HepG2 (cell line): ENCODE results near the gene AKAP8L. TPM values are rescaled to one million over a fixed set of nuclear protein-coding genes. Genes with fewer than 3 reads are reported as not detected.

Experiments
- GFI1 ChIP-seq: sonication (generic); formaldehyde crosslinking; IDR thresholded peaks from 2 replicates; pipeline ENCODE4 v1.5.0; 2020; ENCODE audit warnings: missing genetic modification reagents, mild to moderate bottlenecking, borderline replicate concordance
- MAZ ChIP-seq, 2 experiments: sonication (generic) in 1 of 2; formaldehyde crosslinking in 1 of 2; IDR thresholded peaks; 2 replicates each; pipeline versions ENCODE4 v1.5.0 to v1.6.1; 2012 to 2020; ENCODE audit warnings: low read depth in 2 of 2, mild to moderate bottlenecking in 2 of 2, borderline replicate concordance in 1 of 2, improper control_type of control experiment in 1 of 2, low read length in 1 of 2, missing genetic modification reagents in 1 of 2, moderate library complexity in 1 of 2
- SNAPC2 ChIP-seq: sonication (generic); formaldehyde crosslinking; IDR thresholded peaks from 2 replicates; pipeline ENCODE4 v1.8.1; 2022; ENCODE audit warnings: mild to moderate bottlenecking, missing genetic modification reagents
- ZHX2 ChIP-seq, 2 experiments: sonication (generic) in 1 of 2; formaldehyde crosslinking in 1 of 2; IDR thresholded peaks; 2 replicates each; pipeline versions ENCODE4 v1.6.1 to v1.9.0; 2014 to 2022; ENCODE audit warnings: antibody characterized with exemption in 1 of 2, borderline replicate concordance in 1 of 2, inconsistent platforms in 1 of 2, low read depth in 1 of 2, missing genetic modification reagents in 1 of 2
- ZNF343 ChIP-seq: sonication (generic); formaldehyde crosslinking; IDR thresholded peaks from 2 replicates; pipeline ENCODE4 v1.4.0; 2020; ENCODE audit warnings: mild to moderate bottlenecking, missing genetic modification reagents
- ZNF749 ChIP-seq: sonication (generic); formaldehyde crosslinking; IDR thresholded peaks from 2 replicates; pipeline ENCODE4 v1.8.0; 2022; ENCODE audit warnings: mild to moderate bottlenecking, missing genetic modification reagents, moderate library complexity, borderline replicate concordance
- polyA plus RNA-seq, 8 experiments: library from polyadenylated mRNA; depleted of rRNA in 3 of 8; stranded (reverse) in 7 of 8; unstranded in 1 of 8; fragments of >200 nt; fragmentation: Illumina TruSeq in 4 of 8; extraction: Trizol in 4 of 8; gene quantifications; 2 replicates each; pipeline versions ENCODE4 v1.2.1 to v1.2.3, GENCODE V29; 2011 to 2016; ENCODE audit warnings: low read depth in 4 of 8, missing spikeins in 1 of 8, mixed read lengths in 1 of 8; ENCODE audit not compliant: insufficient read depth in 1 of 8
- total RNA-seq, 5 experiments: library from RNA; depleted of rRNA; stranded (reverse); fragments of >200 nt; fragmentation: Illumina TruSeq; extraction: Trizol; gene quantifications; 2 replicates each; pipeline ENCODE4 v1.2.3, GENCODE V29; 2016; ENCODE audit warnings: low read depth in 1 of 5
- TF ChIP-seq, protein P1 (sequence below), 2 experiments: fragments of 450-650 bp in 1 of 2; sonication (generic) in 1 of 2; formaldehyde crosslinking in 1 of 2; IDR thresholded peaks; 2 replicates each; pipeline versions ENCODE4 v1.6.1 to v1.8.0; 2016 to 2022; ENCODE audit warnings: antibody characterized with exemption in 1 of 2, mild to moderate bottlenecking in 1 of 2, missing genetic modification reagents in 1 of 2

The AKAP8L gene
- total and polyA plus RNA-seq, 2 of the 13 experiments (the other 11 are each of a cell fraction or from before 2014, with no cell fraction given) = 48.2 to 49.6 TPM

- TF ChIP-seq, protein P1, sequence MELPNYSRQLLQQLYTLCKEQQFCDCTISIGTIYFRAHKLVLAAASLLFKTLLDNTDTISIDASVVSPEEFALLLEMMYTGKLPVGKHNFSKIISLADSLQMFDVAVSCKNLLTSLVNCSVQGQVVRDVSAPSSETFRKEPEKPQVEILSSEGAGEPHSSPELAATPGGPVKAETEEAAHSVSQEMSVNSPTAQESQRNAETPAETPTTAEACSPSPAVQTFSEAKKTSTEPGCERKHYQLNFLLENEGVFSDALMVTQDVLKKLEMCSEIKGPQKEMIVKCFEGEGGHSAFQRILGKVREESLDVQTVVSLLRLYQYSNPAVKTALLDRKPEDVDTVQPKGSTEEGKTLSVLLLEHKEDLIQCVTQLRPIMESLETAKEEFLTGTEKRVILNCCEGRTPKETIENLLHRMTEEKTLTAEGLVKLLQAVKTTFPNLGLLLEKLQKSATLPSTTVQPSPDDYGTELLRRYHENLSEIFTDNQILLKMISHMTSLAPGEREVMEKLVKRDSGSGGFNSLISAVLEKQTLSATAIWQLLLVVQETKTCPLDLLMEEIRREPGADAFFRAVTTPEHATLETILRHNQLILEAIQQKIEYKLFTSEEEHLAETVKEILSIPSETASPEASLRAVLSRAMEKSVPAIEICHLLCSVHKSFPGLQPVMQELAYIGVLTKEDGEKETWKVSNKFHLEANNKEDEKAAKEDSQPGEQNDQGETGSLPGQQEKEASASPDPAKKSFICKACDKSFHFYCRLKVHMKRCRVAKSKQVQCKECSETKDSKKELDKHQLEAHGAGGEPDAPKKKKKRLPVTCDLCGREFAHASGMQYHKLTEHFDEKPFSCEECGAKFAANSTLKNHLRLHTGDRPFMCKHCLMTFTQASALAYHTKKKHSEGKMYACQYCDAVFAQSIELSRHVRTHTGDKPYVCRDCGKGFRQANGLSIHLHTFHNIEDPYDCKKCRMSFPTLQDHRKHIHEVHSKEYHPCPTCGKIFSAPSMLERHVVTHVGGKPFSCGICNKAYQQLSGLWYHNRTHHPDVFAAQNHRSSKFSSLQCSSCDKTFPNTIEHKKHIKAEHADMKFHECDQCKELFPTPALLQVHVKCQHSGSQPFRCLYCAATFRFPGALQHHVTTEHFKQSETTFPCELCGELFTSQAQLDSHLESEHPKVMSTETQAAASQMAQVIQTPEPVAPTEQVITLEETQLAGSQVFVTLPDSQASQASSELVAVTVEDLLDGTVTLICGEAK (IDR thresholded peaks at IDR 0.05) = no peak
- TF ChIP-seq, protein P1 (CRISPR knock-in tag; IDR thresholded peaks at IDR 0.05) = 0 out of 2 replicates have a peak, but pooled peaks have one; percentile 27
- no peak for TF ChIP-seq ZNF749
- TF ChIP-seq SNAPC2 = no peak
- no peak for TF ChIP-seq ZHX2 (IDR thresholded peaks at IDR 0.05; ENCODE audit: low read depth)
- no peak for TF ChIP-seq ZHX2 (CRISPR knock-in tag; IDR thresholded peaks at IDR 0.05; ENCODE audit: borderline replicate concordance)
- TF ChIP-seq GFI1 (CRISPR knock-in tag) = no peak
- no peak for TF ChIP-seq ZNF343 (CRISPR knock-in tag)
- TF ChIP-seq MAZ (IDR thresholded peaks at IDR 0.05; ENCODE audit: borderline replicate concordance, low read depth, low read length) = no peak
- TF ChIP-seq MAZ (CRISPR knock-in tag; IDR thresholded peaks at IDR 0.05; ENCODE audit: low read depth) = peak; percentile 55
These were observed 87.1 kb downstream of the AKAP8L start (continued) for GRCh38 chr19:15331419-15332310.
